Adipocyte (in vitro differentiated cells): ENCODE data around the gene ACTR3.
A peak's percentile ranks its signal among the peaks of the same experiment; 100 is the strongest.

ENCODE experiments used
- DNase-seq: peaks from one replicate; pipeline ENCODE4 v3.0.0-alpha.2; 2015; ENCODE audit warnings: low read depth
- H3K27me3 ChIP-seq: replicated peaks from 2 replicates; pipeline ENCODE4 v1.7.0; 2013; ENCODE audit warnings: mild to moderate bottlenecking, low read length, moderate library complexity; ENCODE audit not compliant: control insufficient read depth, insufficient read depth
- H3K36me3 ChIP-seq: 2 replicates; pipeline ENCODE4 v1.7.0; 2013; ENCODE audit warnings: low read length, mild to moderate bottlenecking, moderate library complexity; ENCODE audit not compliant: control insufficient read depth, insufficient read depth, severe bottlenecking
- H3K4me1 ChIP-seq: 2 replicates; pipeline ENCODE4 v1.7.0; 2013; ENCODE audit warnings: mild to moderate bottlenecking, low read length, moderate library complexity; ENCODE audit not compliant: control insufficient read depth, insufficient read depth
- H3K4me3 ChIP-seq: 2 replicates; pipeline ENCODE4 v1.7.0; 2013; ENCODE audit warnings: mild to moderate bottlenecking, low read length, moderate library complexity
- H3K9ac ChIP-seq: 2 replicates; pipeline ENCODE4 v1.7.0; 2013; ENCODE audit warnings: mild to moderate bottlenecking, low read length, moderate library complexity
- H3K9me3 ChIP-seq: 2 replicates; pipeline ENCODE4 v1.7.0; 2013; ENCODE audit warnings: mild to moderate bottlenecking, low read length, moderate library complexity; ENCODE audit not compliant: control insufficient read depth

Gene ACTR3

GRCh38 chr2:113972766-113973165 is 82.9 kb downstream of the ACTR3 start:
- Histone ChIP-seq H3K9ac (no peak overlapping the region), H3K36me3 (peaks cover 33% of the 10 kb centered on the region), H3K4me3 (no peak overlapping the region), H3K27me3 (no peaks in the 10 kb centered on the region), H3K9me3 (no peaks in the 10 kb centered on the region), H3K4me1 (peaks cover 9% of the 10 kb centered on the region)
- no peak for DNase-seq

DNA sequence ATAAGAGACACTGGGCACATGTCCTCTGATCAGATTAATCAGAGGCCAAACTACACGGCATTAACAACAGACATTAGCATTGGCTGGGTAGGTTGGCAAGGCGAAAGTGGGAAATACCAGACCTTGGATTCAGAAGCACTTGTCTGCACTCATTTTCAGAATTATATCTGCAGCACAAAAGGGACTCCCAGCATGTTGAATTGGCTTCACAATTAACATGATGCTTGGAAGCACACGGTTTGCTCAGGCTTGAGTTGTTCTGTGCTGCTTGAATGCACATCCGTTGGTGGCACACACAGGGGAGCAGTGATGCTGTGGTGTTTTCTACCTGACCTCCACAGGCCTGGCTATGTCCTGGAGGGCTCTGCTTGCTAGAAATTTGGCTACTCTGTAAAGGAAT is 83.9 kb downstream of the ACTR3 start:
- DNase-seq: no peak
- no peak overlapping the region for H3K9ac ChIP-seq
- peaks cover 33% of the 10 kb centered on the region for H3K36me3 ChIP-seq
- no peaks in the 10 kb centered on the region for H3K9me3 ChIP-seq
- H3K4me1 ChIP-seq: peaks cover 8% of the 10 kb centered on the region
- H3K27me3 ChIP-seq: no peaks in the 10 kb centered on the region
- H3K4me3 ChIP-seq: no peak overlapping the region

DNA sequence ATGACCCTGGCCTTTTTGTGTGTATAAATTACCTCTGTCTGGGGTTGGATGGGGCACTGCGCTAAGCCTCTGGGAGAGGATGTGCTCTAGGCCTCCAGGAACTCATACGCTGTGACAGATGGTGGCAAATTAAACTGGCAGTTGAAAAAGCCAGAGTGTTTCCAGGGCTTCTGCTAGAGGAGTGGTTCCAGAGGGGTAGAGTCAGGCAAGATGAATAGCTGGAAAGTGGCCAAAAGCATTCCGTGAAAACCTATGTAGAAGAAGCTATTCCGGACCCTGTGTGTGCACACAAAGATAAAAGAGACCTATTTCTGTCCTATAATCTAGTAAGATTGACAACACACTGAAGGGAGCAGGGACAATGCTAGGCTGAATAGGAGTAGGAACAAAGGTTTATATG is 84.8 kb downstream of the ACTR3 start:
- no peak for DNase-seq
- Histone ChIP-seq H3K9me3 (no peaks in the 10 kb centered on the region), H3K9ac (no peak overlapping the region), H3K27me3 (no peaks in the 10 kb centered on the region), H3K4me3 (no peak overlapping the region), H3K36me3 (peaks cover 33% of the 10 kb centered on the region), H3K4me1 (peaks cover 5% of the 10 kb centered on the region)

- Histone ChIP-seq H3K4me3 (no peak overlapping the region), H3K9ac (no peak overlapping the region), H3K27me3 (no peaks in the 10 kb centered on the region), H3K36me3 (peaks cover 26% of the 10 kb centered on the region), H3K4me1 (peaks cover 17% of the 10 kb centered on the region), H3K9me3 (no peaks in the 10 kb centered on the region)
- DNase-seq: no peak
Observed at GRCh38 chr2:113976277-113976928, 86.5 kb downstream of the ACTR3 start.

GRCh38 chr2:113977060-113977659 is 87.3 kb downstream of the ACTR3 start:
- DNase-seq: peak; percentile 11
- H3K4me3 ChIP-seq: no peak overlapping the region
- peaks cover 26% of the 10 kb centered on the region for H3K36me3 ChIP-seq
- H3K9me3 ChIP-seq: no peaks in the 10 kb centered on the region
- peaks cover 24% of the 10 kb centered on the region for H3K4me1 ChIP-seq
- no peak overlapping the region for H3K9ac ChIP-seq
- no peaks in the 10 kb centered on the region for H3K27me3 ChIP-seq

DNA sequence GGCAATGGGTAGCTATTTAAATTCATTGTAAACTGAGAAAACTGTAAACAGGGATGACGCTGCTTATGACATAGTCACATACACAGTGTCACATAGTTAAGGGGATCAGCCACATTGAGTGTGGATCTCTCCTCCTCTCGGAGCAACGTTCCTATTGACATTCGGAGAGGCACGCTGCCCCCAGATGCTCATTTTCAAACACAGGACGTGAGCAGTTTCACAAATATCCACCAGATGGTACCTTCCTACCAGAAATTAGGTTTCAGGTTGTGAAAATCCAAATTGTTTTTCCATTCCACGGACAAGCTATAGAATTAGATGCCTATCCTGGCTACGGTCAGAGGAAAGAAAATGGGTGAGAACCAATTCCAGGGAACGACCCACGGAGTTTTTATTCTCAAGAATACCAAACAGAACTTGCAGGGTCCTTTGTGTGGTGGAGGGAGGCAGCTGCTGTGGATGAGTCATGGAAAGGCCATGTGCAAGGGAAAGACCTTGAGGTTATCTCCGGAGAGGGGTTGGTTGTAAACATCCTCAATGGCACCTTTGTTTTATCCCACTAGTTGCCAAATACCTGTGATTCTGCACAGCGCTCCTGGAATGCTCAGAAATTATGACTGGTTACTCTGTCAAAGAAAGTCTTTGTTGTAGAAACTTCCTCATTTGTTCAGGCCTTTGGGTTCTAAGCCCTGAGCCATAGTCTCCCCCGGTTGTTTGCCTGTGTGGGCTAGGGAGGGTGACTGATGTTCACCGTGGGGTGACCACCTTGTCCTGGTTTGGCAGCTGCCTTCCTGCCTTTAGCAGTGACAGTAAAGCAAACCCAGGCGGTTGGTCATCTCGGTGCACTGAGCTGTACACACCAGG is 88.0 kb downstream of the ACTR3 start:
- DNase-seq: no peak
- H3K36me3 ChIP-seq: peaks cover 26% of the 10 kb centered on the region
- H3K4me1 ChIP-seq: peaks cover 25% of the 10 kb centered on the region
- no peaks in the 10 kb centered on the region for H3K9me3 ChIP-seq
- no peaks in the 10 kb centered on the region for H3K27me3 ChIP-seq
- H3K4me3 ChIP-seq: no peak overlapping the region
- H3K9ac ChIP-seq: no peak overlapping the region

- DNase-seq: no peak
- Histone ChIP-seq H3K4me1 (peaks cover 25% of the 10 kb centered on the region), H3K9me3 (no peaks in the 10 kb centered on the region), H3K36me3 (peaks cover 24% of the 10 kb centered on the region), H3K27me3 (no peaks in the 10 kb centered on the region), H3K4me3 (no peak overlapping the region), H3K9ac (no peak overlapping the region)
Observed at GRCh38 chr2:113978524-113979190, 88.8 kb downstream of the ACTR3 start.

- Histone ChIP-seq H3K4me3 (no peak overlapping the region), H3K36me3 (peaks cover 17% of the 10 kb centered on the region), H3K9ac (no peak overlapping the region), H3K9me3 (no peaks in the 10 kb centered on the region), H3K4me1 (peaks cover 25% of the 10 kb centered on the region), H3K27me3 (no peaks in the 10 kb centered on the region)
- no peak for DNase-seq
Observed at GRCh38 chr2:113979191-113980128, 89.6 kb downstream of the ACTR3 start.

GRCh38 chr2:113980946-113981345 is 91.1 kb downstream of the ACTR3 start:
- Histone ChIP-seq H3K9me3 (no peaks in the 10 kb centered on the region), H3K4me1 (peaks cover 25% of the 10 kb centered on the region), H3K27me3 (no peaks in the 10 kb centered on the region), H3K9ac (no peak overlapping the region), H3K36me3 (peaks cover 5% of the 10 kb centered on the region), H3K4me3 (no peak overlapping the region)
- peak; percentile 14 for DNase-seq

- Histone ChIP-seq H3K9ac (peak overlapping the region; percentile 16), H3K9me3 (no peaks in the 10 kb centered on the region), H3K27me3 (no peaks in the 10 kb centered on the region), H3K36me3 (no peaks in the 10 kb centered on the region), H3K4me1 (peaks cover 25% of the 10 kb centered on the region), H3K4me3 (peak overlapping the region; percentile 56)
- peak; percentile 39 for DNase-seq
Observed at GRCh38 chr2:113981404-113982134, 91.7 kb downstream of the ACTR3 start.
